ENCODE results near the gene COL9A2. TPM values are rescaled to one million over a fixed set of nuclear protein-coding genes. Genes with fewer than 3 reads are reported as not detected.

COL9A2 gene
- total and polyA plus RNA-seq, 2 donors (not counting 3 experiments of a cell fraction or from before 2014, with no cell fraction given): 0.64 to 0.69 TPM

DNA sequence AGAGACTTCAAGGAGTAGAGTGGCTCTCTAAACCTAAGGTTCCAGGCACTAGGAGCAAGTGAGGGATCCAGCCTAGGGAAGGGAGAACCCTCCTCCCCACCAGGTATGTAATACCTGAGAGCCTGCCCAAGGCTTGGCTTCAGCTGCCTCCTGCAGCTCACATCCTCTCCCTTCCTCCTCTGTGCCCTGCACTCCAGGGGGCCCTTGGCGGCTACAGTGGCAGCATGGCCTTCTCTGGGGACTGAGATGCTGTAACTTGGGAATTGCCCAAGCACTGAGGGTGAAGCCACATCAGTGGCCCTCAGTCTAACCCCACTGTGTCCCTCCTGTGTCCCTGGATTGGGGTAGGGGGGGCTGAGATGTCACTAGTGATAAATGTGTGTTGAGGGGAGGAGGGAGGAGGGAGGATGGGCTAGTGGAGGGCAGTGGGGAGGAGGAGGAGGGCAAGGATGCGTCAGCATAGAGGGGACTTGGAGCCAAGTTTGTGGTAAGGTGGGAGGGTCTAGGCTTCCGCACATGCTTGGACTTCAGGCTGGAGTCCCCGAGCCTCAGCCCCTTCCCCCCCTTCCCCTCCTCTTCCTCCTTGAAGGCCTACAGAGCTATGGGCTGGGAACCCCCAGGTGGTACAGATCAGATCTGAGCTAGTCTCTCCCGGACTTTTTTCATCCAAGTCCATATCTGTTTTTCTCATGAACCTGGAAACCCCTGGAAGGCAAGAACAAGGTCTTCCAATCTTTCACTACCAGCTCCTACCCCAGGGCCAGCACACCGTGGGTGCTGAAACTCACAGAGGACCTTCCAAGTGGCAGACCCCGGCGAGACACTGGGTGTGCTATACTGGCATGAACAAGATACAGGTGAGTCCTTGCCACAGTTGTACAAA, 17.5 kb downstream of the COL9A2 start:
- BruUV-seq (replicated peaks): no TSS peak

DNA sequence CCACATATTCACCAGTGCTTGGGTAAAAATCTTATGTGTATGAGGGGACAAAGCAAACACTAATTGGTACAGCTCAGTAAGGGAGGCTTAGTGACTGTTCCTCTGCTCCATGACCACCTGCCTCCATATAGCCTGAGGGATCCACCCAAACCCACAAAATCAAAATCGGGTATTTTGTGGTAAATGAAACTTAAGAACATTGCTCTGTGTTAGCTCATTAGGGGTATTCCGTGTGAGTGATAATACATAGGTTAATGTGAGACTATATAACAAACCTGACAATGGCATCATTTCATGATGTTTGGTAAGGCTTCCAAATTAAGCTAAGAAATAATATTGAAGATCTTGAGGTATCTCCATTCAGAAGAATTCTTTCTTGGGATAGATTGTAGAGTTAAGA, 25.8 kb downstream of the COL9A2 start:
- no peaks in the 10 kb centered on the region for H3K4me1 ChIP-seq (ENCODE audit: control insufficient read depth, extremely low read depth, insufficient read depth, low read length)
- no peaks in the 10 kb centered on the region for H3K9me3 ChIP-seq (replicated peaks; ENCODE audit: control insufficient read depth, insufficient read depth, low read length)
- no peak overlapping the region for H3K27ac ChIP-seq (ENCODE audit: insufficient read depth, low read depth, low read length)
- H3K36me3 ChIP-seq (ENCODE audit: control insufficient read depth in 2 of 2, extremely low read depth in 1 of 2, insufficient read depth in 2 of 2, low read length in 2 of 2): peaks cover 11 to 32% of the 10 kb centered on the region in 2 experiments
- intact Hi-C loops (cut with micrococcal nuclease) (no loop called here), dilution Hi-C loops (cut with MboI; ENCODE audit: extremely low pct_ligation_motif_present, low sequenced_read_pairs) (no loop called here)
- CTCF ChIA-PET: interaction anchor here (1.3 to 3.6 kb wide), 5 partner anchors 13 to 139 kb away, joined by 5 to 12 read pairs (median 6); no protein-coding TSS in a partner anchor
- H4K20me1 ChIP-seq (replicated peaks; ENCODE audit: control insufficient read depth, extremely low read depth, insufficient read depth, low read length): peaks cover 3% of the 10 kb centered on the region
- H3K4me3 ChIP-seq (replicated peaks in 1 of 3; ENCODE audit: insufficient read depth in 1 of 3, low read depth in 1 of 3, low read length in 3 of 3): no peak overlapping the region
- DNase-seq (ENCODE audit: low read depth, low spot score) (no peak), FAIRE-seq (no peak)
- H3K4me2 ChIP-seq (ENCODE audit: insufficient read depth, low read length): no peak overlapping the region
- no peaks in the 10 kb centered on the region for H3K79me2 ChIP-seq (ENCODE audit: control insufficient read depth, insufficient read depth, low read length)
- TF ChIP-seq POLR2AphosphoS5 (IDR thresholded peaks at IDR 0.05; ENCODE audit: insufficient read depth, low read depth, low read length) (no peak), POLR2A (IDR thresholded peaks at IDR 0.05; ENCODE audit: low read depth, low read length) (no peak), GATA2 (IDR thresholded peaks at IDR 0.05; ENCODE audit: insufficient read depth, insufficient read length, low read depth, low read length) (no peak), EZH2 (IDR thresholded peaks at IDR 0.05; ENCODE audit: borderline replicate concordance, low read depth, low read length, severe bottlenecking) (no peak), FOS (IDR thresholded peaks at IDR 0.05; ENCODE audit: borderline replicate concordance, insufficient read depth, low read length) (no peak), MYC (IDR thresholded peaks at IDR 0.05; ENCODE audit: low read depth, low read length) (no peak), JUN (IDR thresholded peaks at IDR 0.05; ENCODE audit: borderline replicate concordance, insufficient read depth, insufficient read length, low read depth) (no peak)
- TF ChIP-seq, protein P1, sequence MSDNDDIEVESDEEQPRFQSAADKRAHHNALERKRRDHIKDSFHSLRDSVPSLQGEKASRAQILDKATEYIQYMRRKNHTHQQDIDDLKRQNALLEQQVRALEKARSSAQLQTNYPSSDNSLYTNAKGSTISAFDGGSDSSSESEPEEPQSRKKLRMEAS (IDR thresholded peaks at IDR 0.05; ENCODE audit: insufficient read depth, insufficient read length): no peak
- TF ChIP-seq, protein P2, sequence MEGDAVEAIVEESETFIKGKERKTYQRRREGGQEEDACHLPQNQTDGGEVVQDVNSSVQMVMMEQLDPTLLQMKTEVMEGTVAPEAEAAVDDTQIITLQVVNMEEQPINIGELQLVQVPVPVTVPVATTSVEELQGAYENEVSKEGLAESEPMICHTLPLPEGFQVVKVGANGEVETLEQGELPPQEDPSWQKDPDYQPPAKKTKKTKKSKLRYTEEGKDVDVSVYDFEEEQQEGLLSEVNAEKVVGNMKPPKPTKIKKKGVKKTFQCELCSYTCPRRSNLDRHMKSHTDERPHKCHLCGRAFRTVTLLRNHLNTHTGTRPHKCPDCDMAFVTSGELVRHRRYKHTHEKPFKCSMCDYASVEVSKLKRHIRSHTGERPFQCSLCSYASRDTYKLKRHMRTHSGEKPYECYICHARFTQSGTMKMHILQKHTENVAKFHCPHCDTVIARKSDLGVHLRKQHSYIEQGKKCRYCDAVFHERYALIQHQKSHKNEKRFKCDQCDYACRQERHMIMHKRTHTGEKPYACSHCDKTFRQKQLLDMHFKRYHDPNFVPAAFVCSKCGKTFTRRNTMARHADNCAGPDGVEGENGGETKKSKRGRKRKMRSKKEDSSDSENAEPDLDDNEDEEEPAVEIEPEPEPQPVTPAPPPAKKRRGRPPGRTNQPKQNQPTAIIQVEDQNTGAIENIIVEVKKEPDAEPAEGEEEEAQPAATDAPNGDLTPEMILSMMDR (IDR thresholded peaks at IDR 0.05; ENCODE audit: extremely low read depth in 1 of 2, insufficient read depth in 1 of 2, low read depth in 1 of 2, low read length in 2 of 2): no peak
- no peak overlapping the region for H2AFZ ChIP-seq (ENCODE audit: low read depth, low read length)
- peaks cover 2% of the 10 kb centered on the region for H3K9me1 ChIP-seq (replicated peaks; ENCODE audit: control insufficient read depth, extremely low read depth, insufficient read depth, low read length)
- POLR2A ChIA-PET: no interaction called here
- no TSS peak for BruUV-seq (replicated peaks)
- no peak overlapping the region for H3K9ac ChIP-seq (replicated peaks; ENCODE audit: extremely low read depth, insufficient read depth, low read length)
- H3K27me3 ChIP-seq (ENCODE audit: control insufficient read depth in 2 of 2, insufficient read depth in 2 of 2, low read length in 2 of 2): no peaks in the 10 kb centered on the region

More for the DNA sequence above, 17.5 kb downstream of the COL9A2 start:
- Histone ChIP-seq H3K27me3 (ENCODE audit: control insufficient read depth in 2 of 2, insufficient read depth in 2 of 2, low read length in 2 of 2) (peaks cover 0 to 2% of the 10 kb centered on the region in 2 experiments), H3K79me2 (ENCODE audit: control insufficient read depth, insufficient read depth, low read length) (no peaks in the 10 kb centered on the region), H3K9me3 (replicated peaks; ENCODE audit: control insufficient read depth, insufficient read depth, low read length) (no peaks in the 10 kb centered on the region), H3K9ac (replicated peaks; ENCODE audit: extremely low read depth, insufficient read depth, low read length) (no peak overlapping the region), H3K4me2 (ENCODE audit: insufficient read depth, low read length) (no peak overlapping the region), H3K4me3 (replicated peaks in 1 of 3; ENCODE audit: insufficient read depth in 1 of 3, low read depth in 1 of 3, low read length in 3 of 3) (no peak overlapping the region), H4K20me1 (replicated peaks; ENCODE audit: control insufficient read depth, extremely low read depth, insufficient read depth, low read length) (no peaks in the 10 kb centered on the region), H3K9me1 (replicated peaks; ENCODE audit: control insufficient read depth, extremely low read depth, insufficient read depth, low read length) (no peaks in the 10 kb centered on the region), H3K4me1 (ENCODE audit: control insufficient read depth, extremely low read depth, insufficient read depth, low read length) (no peaks in the 10 kb centered on the region), H3K27ac (ENCODE audit: insufficient read depth, low read depth, low read length) (no peak overlapping the region), H2AFZ (ENCODE audit: low read depth, low read length) (no peak overlapping the region), H3K36me3 (ENCODE audit: control insufficient read depth in 2 of 2, extremely low read depth in 1 of 2, insufficient read depth in 2 of 2, low read length in 2 of 2) (no peaks in the 10 kb centered on the region)
- CTCF ChIA-PET: interaction anchor here (1.4 to 1.9 kb wide), 3 partner anchors 15 to 156 kb away, joined by 3 to 9 read pairs (median 3); no protein-coding TSS in a partner anchor
- dilution Hi-C loops (cut with MboI; ENCODE audit: extremely low pct_ligation_motif_present, low sequenced_read_pairs): no loop called here
- FAIRE-seq (no peak), DNase-seq (ENCODE audit: low read depth, low spot score) (no peak)
- POLR2A ChIA-PET: no interaction called here
- TF ChIP-seq GATA2 (IDR thresholded peaks at IDR 0.05; ENCODE audit: insufficient read depth, insufficient read length, low read depth, low read length): no peak
- no peak for TF ChIP-seq POLR2A (IDR thresholded peaks at IDR 0.05; ENCODE audit: low read depth, low read length)
- intact Hi-C loops (cut with micrococcal nuclease): no loop called here
